OCI-LY7 (cell line): ENCODE data around the gene IRGC.

ENCODE experiments used
- CTCF ChIP-seq: fragments of 200-600 bp; sonication (generic); conservative IDR thresholded peaks from 2 replicates; pipeline ENCODE4 v1.5.1; 2014; ENCODE audit warnings: mild to moderate bottlenecking, antibody characterized with exemption, low read length, moderate library complexity, mixed read lengths
- EZH2phosphoT487 ChIP-seq: fragments of 200-600 bp; sonication (generic); IDR thresholded peaks from 2 replicates; pipeline ENCODE4 v1.6.1; 2018; ENCODE audit warnings: low read depth, borderline replicate concordance, mild to moderate bottlenecking, mixed run types, antibody characterized with exemption, low read length, moderate library complexity, mixed read lengths

GRCh38 chr19:43767818-43768217, 51.9 kb downstream of the IRGC start:
- TF ChIP-seq EZH2phosphoT487 (no peak), CTCF (no peak)
